ENCODE data around the gene USP22.

Gene USP22

DNA sequence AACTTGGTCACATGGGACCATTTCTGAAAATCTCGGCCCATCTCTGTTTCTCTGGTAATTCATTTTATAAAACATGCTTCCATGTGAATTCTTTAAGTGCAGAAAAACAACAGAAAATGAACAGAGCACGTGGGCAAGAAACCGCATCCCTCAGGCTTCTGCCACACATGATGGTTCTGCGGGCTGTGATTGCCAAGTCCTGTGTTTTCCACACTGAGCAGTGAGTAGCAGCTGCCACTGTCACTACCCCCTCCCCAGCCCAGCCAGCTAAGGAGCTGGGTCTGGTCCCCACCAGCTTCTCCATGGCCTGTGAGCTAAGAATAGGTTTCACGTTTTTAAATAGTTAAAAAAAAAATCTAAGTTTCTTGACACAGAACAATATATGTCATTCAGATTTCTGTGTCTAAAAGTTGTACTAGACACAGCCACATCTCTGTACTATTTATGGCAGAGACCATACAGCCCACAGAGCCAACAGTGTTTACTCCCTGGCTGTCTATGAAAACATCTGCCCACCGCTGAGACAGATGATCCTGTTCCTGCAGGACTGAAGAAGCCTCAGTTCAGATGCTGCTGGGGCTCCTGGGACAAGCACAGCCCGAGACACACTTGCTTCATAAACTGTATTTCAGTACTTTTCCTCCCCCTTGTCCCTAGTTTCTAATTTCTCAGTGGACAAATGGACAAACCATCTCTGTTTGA lies 41.5 kb downstream of the USP22 start:
- no peak for DNase-seq (ENCODE audit: low read depth)

DNA sequence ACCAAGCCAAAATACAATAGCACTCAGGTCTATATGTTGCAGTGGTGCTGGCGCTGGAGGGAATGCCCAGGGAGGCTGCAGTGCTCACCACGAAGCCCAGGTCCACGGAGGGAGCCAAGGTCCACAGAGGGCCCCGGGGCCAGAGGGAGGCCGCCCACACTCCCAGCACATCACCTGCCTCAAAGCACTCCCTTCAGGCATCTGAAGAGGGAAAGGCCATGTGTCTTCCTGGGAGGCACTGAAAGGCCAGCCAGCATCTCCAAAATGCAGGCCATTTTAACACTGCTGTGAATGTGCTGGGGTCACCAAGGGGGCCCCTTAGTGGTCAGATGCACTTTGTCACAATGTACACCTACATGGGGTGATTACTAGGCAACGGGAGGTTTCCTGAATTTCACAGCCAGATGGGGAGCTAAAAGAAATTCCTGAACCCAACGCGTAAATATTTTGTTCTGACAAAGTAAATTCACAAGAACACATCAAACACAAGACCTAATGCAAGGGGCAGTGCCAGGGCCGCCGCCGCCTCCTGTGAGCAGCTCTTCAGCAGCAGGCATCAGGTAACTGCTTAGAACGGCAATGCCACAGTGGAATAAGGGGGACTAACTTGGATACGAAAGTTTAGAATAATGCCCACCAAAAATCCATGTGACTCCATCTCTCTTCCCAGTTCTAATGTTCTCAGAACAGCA lies 42.8 kb downstream of the USP22 start:
- DNase-seq (ENCODE audit: low read depth): no peak

DNA sequence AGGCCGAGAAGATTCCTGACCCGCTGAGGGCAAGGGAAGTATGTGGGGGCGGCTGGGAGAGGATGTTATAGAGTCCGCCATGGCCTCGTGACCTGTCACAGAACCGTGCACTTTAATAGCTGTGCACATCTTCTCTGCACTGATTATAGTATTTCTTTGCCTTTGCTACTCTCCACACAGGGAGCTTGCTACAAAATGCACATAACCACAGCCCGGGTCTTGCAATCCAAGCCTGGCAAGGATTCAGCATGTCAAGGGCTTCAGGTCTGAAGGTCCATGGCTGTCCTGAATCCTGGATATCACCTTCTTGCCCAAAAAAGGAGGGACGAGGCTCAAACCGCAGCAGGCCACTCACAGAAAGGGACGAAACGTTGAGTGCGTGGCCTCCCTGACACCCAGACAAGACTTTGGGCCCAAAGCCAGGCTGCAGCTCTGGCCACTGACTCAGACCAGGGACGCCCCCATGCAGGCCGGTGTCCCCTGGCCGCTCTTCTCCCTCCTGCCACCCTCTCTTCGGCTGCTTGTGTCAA lies 43.7 kb downstream of the USP22 start:
- no peak for DNase-seq (ENCODE audit: low read depth)

DNA sequence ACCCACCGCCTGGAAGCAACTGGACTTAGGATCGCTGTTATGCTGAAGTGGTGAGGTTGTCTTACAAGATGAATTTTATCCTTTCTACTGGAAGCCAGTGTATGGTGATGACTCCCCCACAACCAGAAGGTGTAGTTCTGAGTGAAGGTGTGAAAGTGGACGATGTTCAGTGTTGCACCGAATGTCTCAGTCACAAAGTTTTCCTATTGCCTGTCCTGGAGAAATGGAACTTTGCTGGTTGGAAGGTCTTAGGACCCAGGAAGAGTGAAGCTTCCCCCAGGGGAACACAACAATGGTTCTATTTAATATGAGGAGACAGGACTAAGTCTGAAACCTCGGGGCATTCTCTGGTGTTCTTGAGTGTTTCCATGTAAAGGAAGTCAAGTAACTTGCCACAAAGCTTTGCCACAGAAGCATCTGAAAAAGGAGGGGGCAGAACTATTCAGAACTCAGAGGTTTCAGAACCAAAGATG lies 44.2 kb downstream of the USP22 start:
- DNase-seq (ENCODE audit: low read depth): no peak

DNA sequence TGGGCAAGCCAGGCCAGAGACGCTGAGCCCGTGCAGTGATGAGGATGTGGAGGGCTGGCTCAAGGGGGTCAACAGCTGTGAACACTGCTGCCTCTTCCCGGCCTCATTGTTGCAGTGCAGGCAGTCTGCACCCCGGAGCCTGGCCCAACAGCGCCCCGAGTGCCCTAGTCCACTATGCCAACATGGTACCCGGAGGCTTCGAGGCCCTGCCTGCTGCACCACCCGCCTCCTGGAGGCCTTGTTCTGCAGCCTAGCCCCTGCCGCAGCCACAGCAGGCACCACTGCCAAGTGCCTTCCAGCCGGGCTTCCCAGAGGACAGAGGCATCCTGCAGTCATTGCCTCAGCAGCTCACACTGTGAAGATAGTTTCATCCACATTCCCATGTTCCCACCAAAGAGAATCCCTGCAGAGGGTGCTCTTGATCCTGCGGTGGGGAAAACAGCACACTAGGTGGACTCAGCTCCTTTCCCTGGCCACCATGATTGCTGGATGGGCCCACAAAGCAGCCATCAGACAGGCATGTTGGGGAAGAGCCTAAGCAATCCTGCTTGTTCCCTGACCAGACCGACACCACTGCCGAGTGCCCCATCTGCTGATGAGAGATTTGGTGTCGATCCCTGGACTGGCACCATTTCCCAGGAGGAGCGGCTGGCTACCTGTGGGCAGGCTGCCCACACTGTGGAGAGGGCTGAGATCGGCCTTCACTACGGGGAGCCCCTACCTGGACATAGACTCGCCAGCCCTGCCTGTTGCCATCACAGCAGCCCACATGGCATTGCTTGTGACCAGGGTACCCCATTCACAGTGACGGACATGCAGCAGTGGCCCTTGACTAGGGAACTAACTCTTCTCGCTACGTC lies 44.9 kb downstream of the USP22 start:
- DNase-seq (ENCODE audit: low read depth): no peak

DNA sequence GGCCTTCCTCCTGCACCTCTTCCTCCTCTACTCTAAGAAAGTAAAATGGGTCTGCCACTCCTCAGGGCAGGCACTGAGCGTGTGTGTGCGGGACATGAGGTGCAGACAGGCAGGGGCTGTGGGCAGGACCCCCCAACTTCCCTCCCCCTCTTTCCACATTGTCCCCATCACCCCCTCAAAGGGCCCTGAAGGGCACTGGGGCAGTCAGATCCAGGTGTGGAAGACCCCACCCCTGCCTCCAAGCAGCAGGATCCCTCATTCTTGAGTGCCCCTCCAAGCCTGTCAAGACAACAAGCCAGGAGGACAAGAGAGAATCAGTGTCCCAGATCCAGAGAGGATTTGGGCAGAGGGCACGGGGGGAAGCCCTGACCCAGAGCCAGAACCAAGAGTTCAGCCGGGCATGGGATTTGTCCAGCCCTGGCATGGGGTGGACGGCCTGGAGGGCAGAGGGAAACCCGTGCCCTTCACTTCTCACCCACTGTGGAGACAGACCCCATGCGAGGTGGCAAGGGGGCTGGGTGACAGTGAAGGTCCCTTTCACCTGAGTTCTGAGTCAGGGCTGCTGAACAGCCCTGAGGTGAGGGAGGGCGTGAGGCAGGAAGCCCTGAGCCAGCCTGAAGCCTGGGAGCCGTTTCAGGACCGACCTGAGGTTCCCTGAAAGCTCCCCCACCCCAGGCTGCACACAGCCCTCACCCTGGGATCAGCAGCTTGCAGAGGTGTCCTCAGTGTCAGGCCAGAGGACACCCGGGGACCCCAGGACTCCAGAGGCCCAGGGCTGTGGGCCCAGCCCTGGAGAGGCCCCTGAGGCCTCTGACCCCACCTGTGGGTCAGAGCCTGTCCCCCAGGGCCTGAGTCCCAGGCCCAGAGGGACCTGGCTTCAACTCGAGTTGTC lies 45.8 kb downstream of the USP22 start:
- no peak for DNase-seq (ENCODE audit: low read depth)

DNA sequence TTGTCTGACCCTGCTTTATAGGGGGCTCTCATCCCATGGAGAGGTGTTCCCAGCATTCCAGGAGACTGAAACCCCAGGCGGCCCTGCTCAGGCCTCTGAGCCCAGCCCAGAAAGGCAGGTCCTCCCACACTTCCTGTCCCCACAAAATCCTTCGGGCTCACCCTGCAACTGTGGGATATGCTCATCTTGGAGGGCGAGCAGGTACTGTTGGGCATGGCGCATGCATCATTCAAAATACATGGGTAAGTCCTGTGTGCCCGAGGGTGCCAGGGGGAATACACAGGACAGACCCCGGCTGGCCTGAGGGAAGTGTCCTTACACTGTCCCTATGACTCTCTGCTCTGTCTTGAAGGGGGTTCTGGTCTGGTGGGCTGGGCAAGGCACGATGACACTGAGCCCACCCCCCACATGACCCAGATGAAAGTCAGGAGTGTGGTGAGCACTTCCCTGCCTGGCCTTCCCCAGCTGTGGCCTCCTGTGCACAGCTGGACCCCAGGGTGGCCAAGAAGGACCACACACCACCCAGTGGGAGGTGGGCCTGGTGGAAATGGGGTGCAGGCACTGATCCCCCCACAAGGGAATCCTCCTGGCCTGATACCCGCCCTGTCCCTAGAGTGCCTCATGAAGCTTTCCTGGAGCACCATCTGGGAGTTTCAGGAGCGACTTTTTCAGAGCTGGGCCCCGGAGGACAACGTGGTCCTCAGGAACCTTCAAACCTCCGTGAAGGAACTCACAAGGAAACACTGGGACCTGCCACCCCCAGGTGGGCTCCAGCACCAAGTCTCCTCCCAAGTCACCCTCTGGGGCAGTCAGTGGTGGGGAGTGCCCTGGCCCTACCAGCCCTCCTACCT lies 46.7 kb downstream of the USP22 start:
- DNase-seq (ENCODE audit: low read depth): no peak

DNA sequence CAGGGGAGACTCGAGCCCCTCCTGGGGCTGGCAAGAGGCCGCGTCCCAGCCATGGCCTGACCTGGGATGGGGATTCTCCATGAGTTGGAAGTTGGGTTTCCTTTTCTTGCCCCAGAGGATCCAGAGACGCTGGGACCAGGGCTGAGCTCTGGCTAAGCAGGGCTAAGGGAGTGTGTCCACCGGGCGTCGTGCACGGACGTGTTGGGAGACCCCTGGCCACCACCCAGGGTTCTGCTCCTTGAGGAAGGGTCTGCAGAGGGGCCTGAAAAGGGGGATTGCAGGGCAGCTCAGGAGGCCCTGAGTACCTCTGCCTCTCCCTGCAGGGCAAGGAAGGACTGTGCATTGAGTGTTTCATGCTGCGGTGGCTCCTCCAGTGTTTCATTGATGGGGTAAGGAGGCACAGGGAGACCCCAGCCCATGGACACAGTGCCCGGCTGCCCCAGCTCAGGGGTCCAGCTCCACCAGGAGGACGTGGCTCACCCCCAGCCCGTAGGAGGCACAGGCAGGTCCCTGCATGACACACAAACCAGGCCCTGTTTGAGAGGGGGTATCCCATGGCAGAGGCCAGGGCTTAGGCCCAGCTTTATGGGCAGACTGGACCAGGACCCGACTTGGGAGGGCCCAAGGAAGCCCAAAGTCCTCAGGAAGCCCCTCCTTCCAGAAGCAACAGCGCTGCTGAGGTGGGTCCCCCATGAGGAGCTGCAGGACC lies 47.5 kb downstream of the USP22 start:
- DNase-seq (ENCODE audit: low read depth): no peak

DNA sequence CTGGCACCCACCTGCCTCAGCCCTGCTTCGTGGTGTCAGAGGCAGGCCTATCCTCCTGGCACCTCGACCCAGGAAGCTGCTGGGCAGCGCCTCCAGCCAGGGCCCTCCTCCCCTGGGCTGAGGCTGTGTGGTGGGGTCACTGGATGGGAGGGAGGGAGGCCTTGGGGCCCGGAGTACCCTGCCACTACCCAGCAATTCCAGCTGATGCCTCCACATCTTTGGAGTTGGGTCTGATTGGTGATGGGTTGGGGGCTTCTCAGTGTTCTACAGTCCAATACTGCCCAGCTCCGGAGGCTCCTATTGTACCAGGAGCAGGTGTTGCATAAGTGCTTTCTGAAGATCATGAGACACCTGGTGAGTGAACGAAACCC lies 48.0 kb downstream of the USP22 start:
- no peak for DNase-seq (ENCODE audit: low read depth)

DNA sequence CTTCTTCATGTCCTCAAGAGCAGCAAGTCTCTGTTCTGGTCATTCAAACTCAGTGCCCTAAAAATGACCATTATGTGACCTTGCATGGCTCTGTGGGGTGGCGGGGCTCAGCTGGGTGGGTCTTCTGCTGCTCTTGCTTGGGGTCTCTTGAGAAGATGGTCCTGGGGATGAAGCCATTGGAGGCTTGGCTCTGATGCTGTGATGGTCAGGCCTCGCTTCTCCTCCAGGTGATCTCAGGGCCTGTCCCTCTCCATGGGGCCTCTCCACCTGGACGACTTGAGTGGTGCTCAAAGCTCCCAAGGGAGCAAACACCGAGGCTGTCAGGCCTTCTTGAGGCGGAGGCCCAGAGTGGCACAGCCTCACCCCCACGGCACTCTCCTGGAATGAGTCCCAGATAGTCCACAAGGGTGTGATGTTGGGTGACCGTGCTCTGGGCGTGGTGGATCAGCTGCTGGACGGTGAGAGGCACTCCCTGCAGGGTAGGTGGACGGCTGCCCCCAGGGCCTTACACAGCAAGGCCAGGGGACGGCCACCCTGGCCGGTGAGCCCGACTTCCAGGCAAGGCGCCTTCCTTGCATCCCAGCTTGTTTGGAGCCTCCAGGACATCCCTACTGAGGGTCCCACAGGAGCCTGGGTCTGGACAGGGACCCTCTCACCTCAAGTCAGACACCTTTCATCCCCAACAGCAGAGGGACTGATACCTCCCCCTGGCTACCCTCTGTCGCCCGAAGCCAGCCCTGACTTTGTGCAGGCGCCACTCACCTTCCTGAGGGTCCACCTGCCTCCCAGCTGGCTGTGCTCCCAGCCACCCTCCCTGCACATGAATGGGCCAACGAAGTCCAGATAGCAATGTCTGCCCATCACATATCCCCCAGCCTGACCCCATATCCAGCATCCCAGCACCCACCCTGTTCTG lies 48.7 kb downstream of the USP22 start:
- DNase-seq (ENCODE audit: low read depth): no peak

DNA sequence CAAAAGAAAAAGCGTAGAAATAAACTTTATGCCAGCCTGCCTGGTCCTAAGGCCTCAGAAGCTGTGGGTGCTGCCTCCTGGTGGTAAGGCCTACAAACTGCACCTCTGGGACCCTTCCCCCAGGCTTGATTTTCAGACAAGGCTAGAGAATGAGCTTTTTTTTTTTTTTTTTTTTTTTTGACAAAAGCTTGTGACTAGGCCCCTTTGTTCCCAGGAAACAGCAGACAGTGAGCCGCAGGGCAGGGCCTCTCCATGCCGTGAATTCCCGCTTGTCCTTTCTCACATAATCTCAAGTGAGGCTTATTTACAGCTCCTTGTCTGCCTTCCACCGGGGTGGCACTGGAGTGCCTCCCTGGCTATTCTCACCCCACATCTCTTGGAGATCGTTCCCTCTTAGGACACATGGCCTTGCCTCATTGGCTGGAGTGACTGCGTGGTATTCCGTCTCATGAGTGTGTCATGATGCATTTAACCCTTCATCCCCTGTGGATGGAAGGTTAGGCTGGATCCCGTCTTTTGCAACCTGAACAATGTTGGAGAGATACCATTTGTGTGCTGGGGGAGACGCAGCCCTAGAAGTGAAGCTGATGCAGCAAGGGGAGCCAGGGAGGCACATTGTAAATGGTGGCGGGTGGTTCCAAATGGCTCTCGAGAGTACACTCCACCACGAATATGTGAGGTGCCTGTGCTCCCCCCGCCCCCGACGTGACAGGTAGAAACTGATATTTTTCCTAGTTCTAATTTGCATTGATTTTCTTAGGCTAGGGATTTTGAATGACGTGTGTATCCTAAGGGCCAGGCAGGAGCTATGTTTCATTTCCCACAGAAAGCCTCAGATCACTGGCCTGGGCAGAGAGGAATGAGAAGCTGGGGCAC lies 49.6 kb downstream of the USP22 start:
- peak; percentile 44 for DNase-seq (ENCODE audit: low read depth)

DNA sequence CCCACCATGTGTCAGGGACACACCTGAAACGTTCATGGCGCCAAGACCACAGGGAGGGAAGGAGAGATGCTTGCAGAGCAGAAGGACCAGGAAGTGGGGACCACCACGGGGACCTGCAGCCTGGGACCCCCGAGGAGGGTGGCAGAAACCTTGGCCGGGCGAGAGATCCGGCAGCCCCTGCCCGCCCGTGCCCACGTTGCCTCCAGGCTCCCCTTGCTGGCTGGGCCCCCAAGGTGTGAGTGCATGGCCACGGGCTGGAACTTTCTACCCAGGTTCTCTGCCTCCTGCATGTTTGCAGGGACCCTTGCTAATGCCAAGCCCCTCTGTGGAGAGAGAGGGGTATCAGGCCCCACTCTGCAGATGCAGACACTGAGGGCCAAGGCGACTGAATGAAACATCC lies 50.4 kb downstream of the USP22 start:
- no peak for DNase-seq (ENCODE audit: low read depth)

DNA sequence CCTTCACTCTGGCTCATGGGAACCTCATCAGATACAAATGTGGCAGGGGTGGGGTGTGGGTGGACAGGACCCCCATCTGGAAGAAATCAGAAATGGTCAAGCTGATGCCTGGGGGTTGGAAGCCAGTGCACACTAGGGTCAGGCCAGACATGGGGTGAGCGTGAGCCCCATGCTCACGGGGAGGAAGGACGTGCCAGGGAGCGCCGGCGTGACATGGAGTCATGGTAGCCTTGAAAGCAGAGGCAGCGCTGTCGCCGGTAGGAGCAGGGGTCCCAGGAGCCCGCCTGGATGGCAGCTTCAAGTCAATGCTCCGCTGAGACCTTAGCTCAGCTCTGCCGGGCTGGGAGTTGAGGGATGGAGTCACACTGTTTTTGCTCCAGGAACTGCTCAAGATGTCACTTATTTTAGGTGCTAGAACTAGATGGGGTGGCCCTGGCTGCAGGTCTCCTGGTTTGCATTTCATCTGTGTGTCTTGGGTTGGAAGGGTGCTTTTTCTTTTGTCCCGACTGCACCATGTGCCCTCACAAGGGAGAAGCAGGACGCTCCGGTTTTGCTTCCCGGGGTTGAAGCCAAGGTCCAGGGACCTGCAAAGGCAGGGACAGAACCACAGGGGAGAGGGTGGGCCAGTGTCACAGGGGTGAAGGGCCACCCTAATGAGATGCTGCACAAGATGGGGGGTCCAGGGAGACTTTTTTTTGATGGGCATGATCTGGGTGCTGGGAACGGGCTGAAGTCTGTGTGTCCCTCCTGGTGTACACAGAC lies 51.4 kb downstream of the USP22 start:
- DNase-seq (ENCODE audit: low read depth): no peak

DNA sequence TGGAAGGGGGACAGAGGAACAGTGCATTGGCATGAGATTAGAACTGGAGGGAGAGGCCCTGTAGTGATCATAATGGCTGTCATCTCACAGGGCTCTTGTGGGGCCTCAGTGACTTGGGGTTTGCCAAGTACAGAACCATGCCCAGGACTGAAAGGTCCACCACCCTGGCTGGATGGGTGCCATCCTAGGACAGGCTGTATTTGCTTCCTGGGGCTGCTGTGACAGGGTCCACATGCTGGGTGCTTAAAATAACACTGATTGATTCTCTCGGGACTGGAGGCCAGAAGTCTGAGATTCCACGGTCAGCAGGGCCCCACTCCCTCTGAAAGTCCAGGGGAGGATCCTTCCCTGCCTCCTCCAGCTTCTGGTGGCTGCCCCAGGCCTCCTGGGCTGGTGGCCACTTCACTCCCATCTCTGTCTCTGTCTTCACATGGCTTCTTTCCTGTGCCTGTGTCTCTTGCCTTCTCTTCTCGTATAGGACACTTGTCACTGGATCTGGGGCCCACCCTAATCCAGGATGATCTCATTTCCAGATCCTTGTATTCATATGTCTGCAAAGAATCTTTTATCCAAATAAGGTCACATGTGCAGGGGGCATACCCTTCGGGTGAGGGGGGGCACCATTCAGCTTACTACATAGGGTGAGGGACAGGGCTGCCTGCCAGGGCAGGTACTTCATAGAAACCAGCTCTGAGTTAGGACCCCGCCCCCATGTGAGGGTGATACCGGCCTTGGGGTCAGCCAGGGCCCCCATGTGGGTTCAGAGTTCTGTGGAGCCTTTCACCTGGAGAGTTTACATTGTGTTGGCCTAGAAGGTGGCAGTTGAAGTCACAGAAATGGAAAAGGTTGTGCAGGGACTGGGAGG lies 52.6 kb downstream of the USP22 start:
- DNase-seq (ENCODE audit: low read depth): no peak

DNA sequence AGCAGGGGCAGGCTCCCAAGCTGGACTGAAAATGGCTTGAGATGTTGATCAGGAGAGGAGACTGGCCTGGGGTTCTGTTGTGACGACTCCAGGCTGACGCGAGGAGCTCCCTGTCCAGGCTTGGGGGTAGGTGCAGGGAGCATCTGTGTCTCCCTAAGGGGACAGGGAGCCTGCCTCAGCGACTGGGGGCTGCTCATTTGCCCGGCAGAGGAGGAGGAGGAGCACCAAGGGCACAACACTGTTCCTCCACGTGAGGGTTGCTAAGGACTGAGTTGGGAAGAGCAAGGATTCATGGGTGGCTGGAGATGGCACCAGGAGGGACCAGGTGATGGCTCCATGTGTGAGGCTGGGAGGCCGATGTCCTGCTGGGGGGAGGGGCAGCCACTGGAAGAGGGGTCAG lies 53.3 kb downstream of the USP22 start:
- DNase-seq (ENCODE audit: low read depth): no peak

DNA sequence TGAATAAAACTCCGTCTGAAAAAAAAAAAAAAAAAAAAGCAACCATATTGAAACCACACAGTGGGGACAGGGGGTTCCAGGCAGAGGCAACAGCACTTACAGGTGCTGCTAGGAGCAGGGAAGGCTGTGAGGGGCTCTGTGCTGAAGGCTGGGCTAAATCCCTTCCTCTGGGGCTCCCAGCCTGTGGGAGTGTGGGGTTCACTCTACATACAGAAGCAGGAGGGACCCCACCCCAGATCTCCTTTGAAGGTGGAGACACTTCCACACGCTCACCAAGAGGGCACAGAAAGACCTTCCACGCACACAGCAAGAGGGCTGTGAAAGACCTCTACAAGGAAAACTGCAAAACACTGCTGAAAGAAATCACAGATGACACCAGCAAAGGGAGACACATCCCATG lies 53.9 kb downstream of the USP22 start:
- no peak for DNase-seq (ENCODE audit: low read depth)
